ENCODE measurements around the gene NEAT1. TPM values are rescaled to one million over a fixed set of nuclear protein-coding genes. Genes with fewer than 3 reads are reported as not detected.

Gene NEAT1
- total RNA-seq, 1 experiment from 2014 or later, result 938 TPM

- Histone ChIP-seq H3K9me2 (ENCODE audit: insufficient read depth) (no peaks in the 10 kb centered on the region), H3K4me1 (replicated peaks; ENCODE audit: insufficient read depth) (peaks cover 53% of the 10 kb centered on the region), H3K27ac (peak overlapping the region; percentile 93), H3K4me2 (peak overlapping the region; percentile 83), H3K4me3 (peak overlapping the region; percentile 48; the same call in 1 of the 2 replicates), H3K36me3 (ENCODE audit: low read depth) (no peaks in the 10 kb centered on the region), H4K20me1 (ENCODE audit: insufficient read depth) (no peaks in the 10 kb centered on the region), H2AFZ (no peak overlapping the region), H3K79me2 (ENCODE audit: low read depth) (peaks cover 7% of the 10 kb centered on the region; the same call in 1 of the 2 replicates), H3K9me3 (ENCODE audit: insufficient read depth, low read depth) (no peaks in the 10 kb centered on the region), H3K27me3 (ENCODE audit: insufficient read depth, low read depth) (no peaks in the 10 kb centered on the region), H3F3A (ENCODE audit: insufficient read depth, low read depth) (peaks cover 60% of the 10 kb centered on the region)
- TF ChIP-seq EZH2 (IDR thresholded peaks at IDR 0.05; ENCODE audit: low read depth), result no peak
- no peak; the same call in 1 of the 2 replicates for TF ChIP-seq CTCF (conservative IDR thresholded peaks at IDR 0.05)
- POLR2A ChIA-PET (ENCODE audit: unreplicated experiment), result interaction anchor here (1.0 kb wide), 1 partner anchor 127 kb away, joined by 14 read pairs; no protein-coding TSS in a partner anchor
- no TSS peak for BruUV-seq (replicated peaks)
- intact Hi-C loops (cut with micrococcal nuclease; ENCODE audit: unreplicated experiment), result no loop called here
- CTCF ChIA-PET, result interaction anchor here (1.0 kb wide), 1 partner anchor 105 kb away, joined by 10 read pairs; no protein-coding TSS in a partner anchor
- DNase-seq, result no peak
Observed at GRCh38 chr11:65380460-65381119, 42.0 kb upstream of the NEAT1 start.

GRCh38 chr11:65381716-65382032 is 40.9 kb upstream of the NEAT1 start:
- peak in 1 of 2 experiments; percentile 89 for DNase-seq
- H3K4me3 ChIP-seq, result peak overlapping the region; percentile 48; the same call in 1 of the 2 replicates
- peak overlapping the region; percentile 83 for H3K4me2 ChIP-seq
- H3K79me2 ChIP-seq (ENCODE audit: low read depth), result peaks cover 7% of the 10 kb centered on the region; the same call in 1 of the 2 replicates
- H2AFZ ChIP-seq, result 0 out of 2 replicates have a peak overlapping the region, but pooled peaks have one; percentile 62
- no TSS peak for BruUV-seq (replicated peaks)
- no peaks in the 10 kb centered on the region for H3K27me3 ChIP-seq (ENCODE audit: insufficient read depth, low read depth)
- H3K36me3 ChIP-seq (ENCODE audit: low read depth), result no peaks in the 10 kb centered on the region
- H3K4me1 ChIP-seq (replicated peaks; ENCODE audit: insufficient read depth), result peaks cover 60% of the 10 kb centered on the region
- H3K9me2 ChIP-seq (ENCODE audit: insufficient read depth), result no peaks in the 10 kb centered on the region
- intact Hi-C loops (cut with micrococcal nuclease; ENCODE audit: unreplicated experiment), result loop anchor here (1.0 to 2.0 kb wide), 4 partner anchors 41 to 189 kb away; partner anchors contain the start of genes NEAT1 and ZNRD2
- ChIA-PET POLR2A (ENCODE audit: unreplicated experiment) (interaction anchor here (0.6 to 1.2 kb wide), 9 partner anchors 37 to 603 kb away, joined by 3 to 43 read pairs (median 4); partner anchors contain the start of genes FAU, MRPL49 and SF1), CTCF (interaction anchor here (0.5 to 1.0 kb wide), 7 partner anchors 23 to 606 kb away, joined by 4 to 21 read pairs (median 5); no protein-coding TSS in a partner anchor)
- peaks cover 64% of the 10 kb centered on the region for H3F3A ChIP-seq (ENCODE audit: insufficient read depth, low read depth)
- H4K20me1 ChIP-seq (ENCODE audit: insufficient read depth), result no peaks in the 10 kb centered on the region
- no peak for TF ChIP-seq EZH2 (IDR thresholded peaks at IDR 0.05; ENCODE audit: low read depth)
- H3K9me3 ChIP-seq (ENCODE audit: insufficient read depth, low read depth), result no peaks in the 10 kb centered on the region
- peak overlapping the region; percentile 93 for H3K27ac ChIP-seq

GRCh38 chr11:65382033-65382803 is 40.4 kb upstream of the NEAT1 start, which contains the start of gene SLC25A45:
Gene SLC25A45 (minus strand): TSS chr11:65382646. CDS start chr11:65381951, 695 bp downstream.
- Histone ChIP-seq H3K4me3 (peak within 1 kb of the TSS; percentile 48; the same call in 1 of the 2 replicates), H3K9me2 (ENCODE audit: insufficient read depth) (no peaks in the 10 kb centered on the region), H3K79me2 (ENCODE audit: low read depth) (peaks cover 13% of the 10 kb centered on the region; the same call in 1 of the 2 replicates), H3F3A (ENCODE audit: insufficient read depth, low read depth) (peaks cover 61% of the 10 kb centered on the region), H3K27me3 (ENCODE audit: insufficient read depth, low read depth) (no peaks in the 10 kb centered on the region), H3K36me3 (ENCODE audit: low read depth) (no peaks in the 10 kb centered on the region), H2AFZ (0 out of 2 replicates have a peak within 1 kb of the TSS, but pooled peaks have one; percentile 62), H3K4me1 (replicated peaks; ENCODE audit: insufficient read depth) (peaks cover 64% of the 10 kb centered on the region), H3K4me2 (peak within 1 kb of the TSS; percentile 83), H4K20me1 (ENCODE audit: insufficient read depth) (no peaks in the 10 kb centered on the region), H3K27ac (peak within 1 kb of the TSS; percentile 93), H3K9me3 (ENCODE audit: insufficient read depth, low read depth) (no peaks in the 10 kb centered on the region)
- POLR2A ChIA-PET (ENCODE audit: unreplicated experiment), result interaction anchor here (0.5 to 1.2 kb wide), 9 partner anchors 25 to 604 kb away, joined by 4 to 43 read pairs (median 6); partner anchors contain the start of genes FAU, MRPL49 and SF1
- DNase-seq, result peak; percentile 97 to 98
- TF ChIP-seq CTCF (conservative IDR thresholded peaks at IDR 0.05), result peak; percentile 79
- no peak for TF ChIP-seq EZH2 (IDR thresholded peaks at IDR 0.05; ENCODE audit: low read depth)
- intact Hi-C loops (cut with micrococcal nuclease; ENCODE audit: unreplicated experiment), result loop anchor here (1.0 to 2.0 kb wide), 4 partner anchors 40 to 189 kb away; partner anchors contain the start of genes NEAT1 and ZNRD2
- BruUV-seq (replicated peaks), result no TSS peak
- CTCF ChIA-PET, result interaction anchor here (0.6 kb wide), 7 partner anchors 23 to 607 kb away, joined by 3 to 21 read pairs (median 4); no protein-coding TSS in a partner anchor
